A549 (cell line): Measurements from ENCODE around the gene TNFAIP3. TPM values are rescaled to one million over a fixed set of nuclear protein-coding genes. Genes with fewer than 3 reads are reported as not detected.

ENCODE experiments used
- ATAC-seq, 2 experiments: fragments of 200-7000 bp in 1 of 2; fragments of >200 bp in 1 of 2; cut with Nextera tagmentation in 1 of 2; cut with Tn5 transposase in 1 of 2; 3 replicates each; pipeline versions ENCODE4 v1.8.0 to v1.9.1; 2018 to 2020; ENCODE audit warnings: mild to moderate bottlenecking in 1 of 2, moderate library complexity in 1 of 2
- CTCF ChIA-PET: fragments of 300-600 bp; sonication (Branson Sonifier 250); formaldehyde crosslinking; extraction: SDS; loops from one replicate; lab custom pipeline; 2021; ENCODE audit warnings: antibody characterized with exemption, inconsistent platforms; lab: Yijun Ruan, JAX
- POLR2A ChIA-PET: fragments of 350-600 bp; formaldehyde crosslinking; extraction: SDS; loops from one replicate; lab custom pipeline; 2021; ENCODE audit warnings: antibody characterized with exemption, inconsistent platforms; lab: Yijun Ruan, JAX
- DNase-seq, 2 experiments: peaks; one replicate each; pipeline versions ENCODE4 v3.0.0 to v3.0.0-alpha.2; 2011 to 2016; ENCODE audit warnings: low read depth in 1 of 2, low spot score in 1 of 2
- FAIRE-seq: peaks from 2 replicates; lab custom pipeline; 2011; peaks lifted over from hg19 to GRCh38; lab: Jason Lieb, UNC
- H3K27ac ChIP-seq, 2 experiments: fragments of >200 bp; sonication (Bioruptor Twin); formaldehyde crosslinking; 3 replicates each; pipeline ENCODE4 v1.5.1; 2016 to 2017
- H3K4me1 ChIP-seq: fragments of >200 bp; sonication (Bioruptor Twin); formaldehyde crosslinking; 3 replicates; pipeline ENCODE4 v1.6.1; 2016
- H3K4me2 ChIP-seq: fragments of >200 bp; sonication (Bioruptor Twin); formaldehyde crosslinking; 3 replicates; pipeline ENCODE4 v1.6.1; 2016
- H3K4me3 ChIP-seq: fragments of >200 bp; sonication (Bioruptor Twin); formaldehyde crosslinking; 3 replicates; pipeline ENCODE4 v1.5.1; 2016
- H3K9me3 ChIP-seq: fragments of >200 bp; sonication (Bioruptor Twin); formaldehyde crosslinking; 3 replicates; pipeline ENCODE4 v1.6.1; 2016
- CEBPB ChIP-seq, 2 experiments: fragments of >200 bp in 1 of 2; sonication (Bioruptor Twin) in 1 of 2; formaldehyde crosslinking in 1 of 2; IDR thresholded peaks; 2 replicates each; pipeline ENCODE4 v1.6.1; 2012 to 2016
- EHF ChIP-seq: fragments of 250-450 bp; sonication (Bioruptor Pico); IDR thresholded peaks from 2 replicates; pipeline ENCODE4 v1.5.0; 2020; ENCODE audit warnings: mild to moderate bottlenecking
- FOXS1 ChIP-seq: fragments of 250-450 bp; sonication (Bioruptor Pico); IDR thresholded peaks from 2 replicates; pipeline ENCODE4 v1.5.0; 2020; ENCODE audit warnings: mild to moderate bottlenecking, moderate library complexity
- GATA3 ChIP-seq: IDR thresholded peaks from 2 replicates; pipeline ENCODE4 v1.6.1; 2012; ENCODE audit warnings: borderline replicate concordance
- HEYL ChIP-seq: fragments of 250-450 bp; sonication (Bioruptor Pico); IDR thresholded peaks from 2 replicates; pipeline ENCODE4 v1.8.0; 2021; ENCODE audit warnings: mild to moderate bottlenecking, moderate library complexity
- HMGXB4 ChIP-seq: fragments of 250-450 bp; sonication (Bioruptor Pico); IDR thresholded peaks from 2 replicates; pipeline ENCODE4 v1.5.0; 2021; ENCODE audit warnings: mild to moderate bottlenecking, moderate library complexity, borderline replicate concordance
- HOXA7 ChIP-seq: fragments of 250-450 bp; sonication (Bioruptor Pico); IDR thresholded peaks from 2 replicates; pipeline ENCODE4 v1.5.0; 2020; ENCODE audit warnings: mild to moderate bottlenecking, moderate library complexity
- JUNB ChIP-seq: fragments of >200 bp; sonication (Bioruptor Twin); formaldehyde crosslinking; IDR thresholded peaks from 2 replicates; pipeline ENCODE4 v1.6.1; 2016
- NPAS2 ChIP-seq: fragments of 250-450 bp; sonication (Bioruptor Pico); IDR thresholded peaks from 2 replicates; pipeline ENCODE4 v1.8.0; 2022; ENCODE audit warnings: mild to moderate bottlenecking, moderate library complexity, borderline replicate concordance
- NR3C1 ChIP-seq: fragments of >200 bp; sonication (Bioruptor Twin); formaldehyde crosslinking; IDR thresholded peaks from 3 replicates; pipeline ENCODE4 v1.6.1; 2017
- RAD21 ChIP-seq, 2 experiments: fragments of >200 bp in 1 of 2; sonication (Bioruptor Twin) in 1 of 2; formaldehyde crosslinking in 1 of 2; IDR thresholded peaks in 1 of 2; conservative IDR thresholded peaks in 1 of 2; 2 replicates in 1 of 2; 3 replicates in 1 of 2; pipeline ENCODE4 v1.6.1; 2012 to 2018; ENCODE audit warnings: inconsistent platforms in 1 of 2
- REST ChIP-seq: fragments of 200-600 bp; sonication (generic); IDR thresholded peaks from 2 replicates; pipeline ENCODE4 v1.6.1; 2016; ENCODE audit warnings: antibody characterized with exemption, mild to moderate bottlenecking, moderate library complexity
- TP53 ChIP-seq: fragments of 250-450 bp; sonication (Bioruptor Pico); IDR thresholded peaks from 2 replicates; pipeline ENCODE4 v1.5.0; 2021; ENCODE audit warnings: mild to moderate bottlenecking, moderate library complexity
- USF2 ChIP-seq: fragments of 450-650 bp; IDR thresholded peaks from 2 replicates; pipeline ENCODE4 v1.6.1; 2014; ENCODE audit warnings: antibody characterized with exemption
- WGBS: methylation state at CpG from one replicate; pipeline ENCODE4 v1.1.6; 2017; ENCODE audit errors: missing lambda C conversion rate; 5-methylcytosine and 5-hydroxymethylcytosine counted together
- polyA plus RNA-seq, 4 experiments: library from polyadenylated mRNA; depleted of rRNA in 3 of 4; stranded (reverse); fragments of >200 nt; fragmentation: RNase III in 1 of 4; extraction: RNeasy Plus Mini Kit Qiagen cat#74134 plus additional on column Dnase treatment in 1 of 4; gene quantifications; 2 replicates in 3 of 4; 3 replicates in 1 of 4; pipeline ENCODE4 v1.2.3, GENCODE V29; 2011 to 2017

The TNFAIP3 gene
- polyA plus RNA-seq, 2 of the 4 experiments (the other 2 are of a cell fraction): 2.7 to 8.5 TPM

GRCh38 chr6:137849181-137849980, 17.7 kb upstream of the TNFAIP3 start:
- H3K4me1 ChIP-seq: 0 out of 3 replicates have a peak, but pooled peaks cover 5% of the 10 kb centered on the region
- no peak overlapping the region; the same call in 2 of the 3 replicates for H3K4me2 ChIP-seq
- H3K27ac ChIP-seq: no peak overlapping the region
- DNase-seq (no peak), FAIRE-seq (no peak), ATAC-seq (no peak)
- whole genome bisulfite sequencing: 48% methylated on average over 4 of the region's 4 CpGs
- CTCF ChIA-PET: interaction anchor here (0.8 kb wide), 1 partner anchor 13 kb away, joined by 4 read pairs; no protein-coding TSS in a partner anchor
- TF ChIP-seq JUNB: no peak
- TF ChIP-seq NR3C1: no peak
- POLR2A ChIA-PET: no interaction called here
- no peak overlapping the region for H3K4me3 ChIP-seq
- no peaks in the 10 kb centered on the region for H3K9me3 ChIP-seq

- WGBS: 86% methylated on average over 5 of the region's 5 CpGs
- Histone ChIP-seq H3K4me1 (0 out of 3 replicates have a peak, but pooled peaks cover 5% of the 10 kb centered on the region), H3K4me2 (no peak overlapping the region), H3K9me3 (no peaks in the 10 kb centered on the region), H3K27ac (no peak overlapping the region), H3K4me3 (no peak overlapping the region)
- no peak for TF ChIP-seq GATA3
- TF ChIP-seq RAD21 (conservative IDR thresholded peaks at IDR 0.05 in 1 of 2, IDR thresholded peaks at IDR 0.05 in 1 of 2): no peak
- TF ChIP-seq USF2: no peak
- no peak for TF ChIP-seq FOXS1 (CRISPR knock-in tag)
- TF ChIP-seq HOXA7 (CRISPR knock-in tag): no peak
- TF ChIP-seq REST: no peak
- no peak for TF ChIP-seq CEBPB (IDR thresholded peaks at IDR 0.05)
- TF ChIP-seq EHF (CRISPR knock-in tag): no peak
- TF ChIP-seq TP53 (CRISPR knock-in tag): no peak
- no peak for TF ChIP-seq NPAS2 (CRISPR knock-in tag)
- TF ChIP-seq HEYL: no peak
- no peak for TF ChIP-seq HMGXB4 (CRISPR knock-in tag)
- ATAC-seq (no peak), DNase-seq (no peak), FAIRE-seq (no peak)
- CTCF ChIA-PET: interaction anchor here (1.6 kb wide), 1 partner anchor 17 kb away, joined by 4 read pairs; the partner anchor contains the start of gene TNFAIP3
- POLR2A ChIA-PET: no interaction called here
Observed at GRCh38 chr6:137849981-137850714, 16.9 kb upstream of the TNFAIP3 start.
